HepG2 (cell line): ENCODE data around the gene MTA2. TPM values are rescaled to one million over a fixed set of nuclear protein-coding genes. Genes with fewer than 3 reads are reported as not detected.

Experiments
- ARID3A ChIP-seq: IDR thresholded peaks from 2 replicates; pipeline ENCODE4 v1.6.1; 2012; ENCODE audit warnings: low read depth, low read length, improper control_type of control experiment
- ATF7-NPFF ChIP-seq: sonication (generic); formaldehyde crosslinking; IDR thresholded peaks from 2 replicates; pipeline ENCODE4 v1.8.1; 2023; ENCODE audit warnings: mild to moderate bottlenecking, low read depth, missing genetic modification reagents, moderate library complexity
- GABPA ChIP-seq, 2 experiments: IDR thresholded peaks; 2 replicates each; pipeline ENCODE4 v1.6.1; 2011 to 2016; ENCODE audit warnings: low read depth in 2 of 2, low read length in 1 of 2, missing biosample characterization in 1 of 2, missing genetic modification characterization in 1 of 2
- IRX3 ChIP-seq: sonication (generic); formaldehyde crosslinking; IDR thresholded peaks from 2 replicates; pipeline ENCODE4 v1.8.1; 2023; ENCODE audit warnings: mild to moderate bottlenecking, low read depth, missing genetic modification reagents, borderline replicate concordance
- JARID2 ChIP-seq: sonication (generic); formaldehyde crosslinking; IDR thresholded peaks from 2 replicates; pipeline ENCODE4 v1.8.1; 2023; ENCODE audit warnings: missing genetic modification reagents, inconsistent platforms; ENCODE audit not compliant: insufficient replicate concordance
- MTA3 ChIP-seq: sonication (generic); formaldehyde crosslinking; IDR thresholded peaks from 2 replicates; pipeline ENCODE4 v1.4.0; 2020; ENCODE audit warnings: missing genetic modification reagents
- RORA ChIP-seq: sonication (generic); formaldehyde crosslinking; IDR thresholded peaks from 2 replicates; pipeline ENCODE4 v1.5.0; 2020; ENCODE audit warnings: mild to moderate bottlenecking, missing genetic modification reagents, moderate library complexity
- SOX13 ChIP-seq, 3 experiments: fragments of 450-650 bp in 1 of 3; sonication (generic) in 1 of 3; formaldehyde crosslinking in 1 of 3; IDR thresholded peaks in 2 of 3; conservative IDR thresholded peaks in 1 of 3; 2 replicates each; pipeline versions ENCODE4 v1.5.0 to v1.6.1; 2016 to 2020; ENCODE audit warnings: antibody characterized with exemption in 1 of 3, mild to moderate bottlenecking in 1 of 3, missing compliant biosample characterization in 1 of 3, missing genetic modification reagents in 1 of 3, moderate library complexity in 1 of 3
- TFE3 ChIP-seq: IDR thresholded peaks from 2 replicates; pipeline ENCODE4 v1.6.1; 2016
- ZFAT ChIP-seq: sonication (generic); formaldehyde crosslinking; conservative IDR thresholded peaks from 2 replicates; pipeline ENCODE4 v1.8.1; 2023; ENCODE audit warnings: missing genetic modification reagents, inconsistent platforms
- ZFYVE20 ChIP-seq: sonication (generic); formaldehyde crosslinking; IDR thresholded peaks from 2 replicates; pipeline ENCODE4 v1.8.0; 2023; ENCODE audit warnings: low read depth, mild to moderate bottlenecking, moderate library complexity, missing genetic modification reagents, borderline replicate concordance
- ZNF17 ChIP-seq: sonication (generic); formaldehyde crosslinking; IDR thresholded peaks from 2 replicates; pipeline ENCODE4 v1.5.0; 2020; ENCODE audit warnings: mild to moderate bottlenecking, missing genetic modification reagents
- ZNF207 ChIP-seq: fragments of 450-650 bp; IDR thresholded peaks from 2 replicates; pipeline ENCODE4 v1.6.1; 2016; ENCODE audit warnings: antibody characterized with exemption, borderline replicate concordance
- ZNF296 ChIP-seq: sonication (generic); formaldehyde crosslinking; conservative IDR thresholded peaks from 2 replicates; pipeline ENCODE4 v1.5.0; 2020; ENCODE audit warnings: mild to moderate bottlenecking, missing genetic modification reagents
- ZNF530 ChIP-seq: sonication (generic); formaldehyde crosslinking; IDR thresholded peaks from 2 replicates; pipeline ENCODE4 v1.5.0; 2020; ENCODE audit warnings: low read depth, mild to moderate bottlenecking, missing genetic modification reagents
- ZNF570 ChIP-seq: sonication (generic); formaldehyde crosslinking; IDR thresholded peaks from 2 replicates; pipeline ENCODE4 v1.4.0; 2020; ENCODE audit warnings: mild to moderate bottlenecking, missing genetic modification reagents, borderline replicate concordance
- ZNF772 ChIP-seq: sonication (generic); formaldehyde crosslinking; IDR thresholded peaks from 2 replicates; pipeline ENCODE4 v1.5.0; 2020; ENCODE audit warnings: mild to moderate bottlenecking, missing genetic modification reagents
- ZNF777 ChIP-seq: sonication (generic); formaldehyde crosslinking; IDR thresholded peaks from 2 replicates; pipeline ENCODE4 v1.4.0; 2020; ENCODE audit warnings: missing genetic modification reagents
- polyA plus RNA-seq, 8 experiments: library from polyadenylated mRNA; depleted of rRNA in 3 of 8; stranded (reverse) in 7 of 8; unstranded in 1 of 8; fragments of >200 nt; fragmentation: Illumina TruSeq in 4 of 8; extraction: Trizol in 4 of 8; gene quantifications; 2 replicates each; pipeline versions ENCODE4 v1.2.1 to v1.2.3, GENCODE V29; 2011 to 2016; ENCODE audit warnings: low read depth in 4 of 8, missing spikeins in 1 of 8, mixed read lengths in 1 of 8; ENCODE audit not compliant: insufficient read depth in 1 of 8
- total RNA-seq, 5 experiments: library from RNA; depleted of rRNA; stranded (reverse); fragments of >200 nt; fragmentation: Illumina TruSeq; extraction: Trizol; gene quantifications; 2 replicates each; pipeline ENCODE4 v1.2.3, GENCODE V29; 2016; ENCODE audit warnings: low read depth in 1 of 5
- TF ChIP-seq, protein P1 (sequence below): sonication (generic); formaldehyde crosslinking; IDR thresholded peaks from 2 replicates; pipeline ENCODE4 v1.8.1; 2023; ENCODE audit warnings: mild to moderate bottlenecking, missing genetic modification reagents
- TF ChIP-seq, protein P2 (sequence below): sonication (generic); formaldehyde crosslinking; conservative IDR thresholded peaks from 2 replicates; pipeline ENCODE4 v1.5.0; 2020; ENCODE audit warnings: missing genetic modification reagents
- TF ChIP-seq, protein P3 (sequence below): sonication (generic); formaldehyde crosslinking; IDR thresholded peaks from 2 replicates; pipeline ENCODE4 v1.4.0; 2020; ENCODE audit warnings: missing genetic modification reagents, mild to moderate bottlenecking, borderline replicate concordance

The MTA2 gene
- total and polyA plus RNA-seq, 2 of the 13 experiments (the other 11 are each of a cell fraction or from before 2014, with no cell fraction given): 14.0 to 70.0 TPM

DNA sequence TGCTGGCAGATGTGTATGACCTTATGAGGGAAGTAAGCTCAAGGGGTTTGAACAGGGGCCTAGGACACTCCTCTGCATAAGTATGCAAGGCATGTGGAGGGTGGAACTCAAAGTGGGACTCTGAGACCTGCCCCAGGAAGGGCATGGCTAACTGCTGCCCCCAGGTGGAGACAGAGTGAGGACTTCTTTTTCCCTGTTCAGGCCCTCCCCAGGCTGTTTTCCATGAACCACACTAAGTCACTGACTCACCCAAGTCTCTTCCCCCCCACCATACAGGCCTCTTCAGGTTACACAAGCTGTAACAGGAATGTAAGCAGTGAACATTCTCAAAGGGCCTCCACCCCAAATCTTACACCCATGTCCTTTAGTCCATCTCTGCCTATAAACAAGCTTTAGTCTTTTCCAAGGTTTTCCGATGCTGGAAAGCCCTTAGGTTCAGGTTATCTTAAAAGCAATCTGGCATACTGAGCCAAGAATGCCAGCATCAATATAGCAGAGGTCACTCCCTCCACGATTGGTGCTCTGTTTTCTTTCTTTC, 41.0 kb downstream of the MTA2 start (continued):
- TF ChIP-seq ARID3A: no peak
- TF ChIP-seq, protein P1, sequence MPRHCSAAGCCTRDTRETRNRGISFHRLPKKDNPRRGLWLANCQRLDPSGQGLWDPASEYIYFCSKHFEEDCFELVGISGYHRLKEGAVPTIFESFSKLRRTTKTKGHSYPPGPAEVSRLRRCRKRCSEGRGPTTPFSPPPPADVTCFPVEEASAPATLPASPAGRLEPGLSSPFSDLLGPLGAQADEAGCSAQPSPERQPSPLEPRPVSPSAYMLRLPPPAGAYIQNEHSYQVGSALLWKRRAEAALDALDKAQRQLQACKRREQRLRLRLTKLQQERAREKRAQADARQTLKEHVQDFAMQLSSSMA (CRISPR knock-in tag): no peak
- no peak for TF ChIP-seq RORA
- TF ChIP-seq ZNF207: no peak
- no peak for TF ChIP-seq ZNF570 (CRISPR knock-in tag)
- TF ChIP-seq, protein P2, sequence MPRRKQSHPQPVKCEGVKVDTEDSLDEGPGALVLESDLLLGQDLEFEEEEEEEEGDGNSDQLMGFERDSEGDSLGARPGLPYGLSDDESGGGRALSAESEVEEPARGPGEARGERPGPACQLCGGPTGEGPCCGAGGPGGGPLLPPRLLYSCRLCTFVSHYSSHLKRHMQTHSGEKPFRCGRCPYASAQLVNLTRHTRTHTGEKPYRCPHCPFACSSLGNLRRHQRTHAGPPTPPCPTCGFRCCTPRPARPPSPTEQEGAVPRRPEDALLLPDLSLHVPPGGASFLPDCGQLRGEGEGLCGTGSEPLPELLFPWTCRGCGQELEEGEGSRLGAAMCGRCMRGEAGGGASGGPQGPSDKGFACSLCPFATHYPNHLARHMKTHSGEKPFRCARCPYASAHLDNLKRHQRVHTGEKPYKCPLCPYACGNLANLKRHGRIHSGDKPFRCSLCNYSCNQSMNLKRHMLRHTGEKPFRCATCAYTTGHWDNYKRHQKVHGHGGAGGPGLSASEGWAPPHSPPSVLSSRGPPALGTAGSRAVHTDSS (CRISPR knock-in tag): no peak
- no peak for TF ChIP-seq IRX3 (CRISPR knock-in tag)
- TF ChIP-seq SOX13 (IDR thresholded peaks at IDR 0.05): no peak
- peak in 1 of 2 experiments; percentile 25; a peak in 1 of 4 replicates for TF ChIP-seq SOX13 (CRISPR knock-in tag; conservative IDR thresholded peaks at IDR 0.05 in 1 of 2, IDR thresholded peaks at IDR 0.05 in 1 of 2)
- TF ChIP-seq ZNF530 (CRISPR knock-in tag): no peak
- no peak for TF ChIP-seq MTA3 (CRISPR knock-in tag)
- no peak for TF ChIP-seq JARID2 (CRISPR knock-in tag)
- no peak for TF ChIP-seq ZNF772 (CRISPR knock-in tag)
- peak; percentile 26; the same call in 1 of the 2 replicates for TF ChIP-seq TFE3
- TF ChIP-seq ZFAT (CRISPR knock-in tag): no peak
- TF ChIP-seq ZNF296 (CRISPR knock-in tag): no peak
- no peak for TF ChIP-seq ZFYVE20 (CRISPR knock-in tag)
- TF ChIP-seq GABPA (IDR thresholded peaks at IDR 0.05; ENCODE audit: low read depth, low read length): no peak
- TF ChIP-seq GABPA (CRISPR knock-in tag; IDR thresholded peaks at IDR 0.05; ENCODE audit: low read depth): peak; percentile 35; the same call in 1 of the 2 replicates
- no peak for TF ChIP-seq ATF7-NPFF
- no peak for TF ChIP-seq ZNF777 (CRISPR knock-in tag)
- TF ChIP-seq, protein P3, sequence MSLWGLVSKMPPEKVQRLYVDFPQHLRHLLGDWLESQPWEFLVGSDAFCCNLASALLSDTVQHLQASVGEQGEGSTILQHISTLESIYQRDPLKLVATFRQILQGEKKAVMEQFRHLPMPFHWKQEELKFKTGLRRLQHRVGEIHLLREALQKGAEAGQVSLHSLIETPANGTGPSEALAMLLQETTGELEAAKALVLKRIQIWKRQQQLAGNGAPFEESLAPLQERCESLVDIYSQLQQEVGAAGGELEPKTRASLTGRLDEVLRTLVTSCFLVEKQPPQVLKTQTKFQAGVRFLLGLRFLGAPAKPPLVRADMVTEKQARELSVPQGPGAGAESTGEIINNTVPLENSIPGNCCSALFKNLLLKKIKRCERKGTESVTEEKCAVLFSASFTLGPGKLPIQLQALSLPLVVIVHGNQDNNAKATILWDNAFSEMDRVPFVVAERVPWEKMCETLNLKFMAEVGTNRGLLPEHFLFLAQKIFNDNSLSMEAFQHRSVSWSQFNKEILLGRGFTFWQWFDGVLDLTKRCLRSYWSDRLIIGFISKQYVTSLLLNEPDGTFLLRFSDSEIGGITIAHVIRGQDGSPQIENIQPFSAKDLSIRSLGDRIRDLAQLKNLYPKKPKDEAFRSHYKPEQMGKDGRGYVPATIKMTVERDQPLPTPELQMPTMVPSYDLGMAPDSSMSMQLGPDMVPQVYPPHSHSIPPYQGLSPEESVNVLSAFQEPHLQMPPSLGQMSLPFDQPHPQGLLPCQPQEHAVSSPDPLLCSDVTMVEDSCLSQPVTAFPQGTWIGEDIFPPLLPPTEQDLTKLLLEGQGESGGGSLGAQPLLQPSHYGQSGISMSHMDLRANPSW: no peak
- TF ChIP-seq ZNF17 (CRISPR knock-in tag): no peak
